Activated T-helper 9 cell treated with anti-CD3 and anti-CD28 coated beads, Interleukin-2, amount 50 U/mL, for 16 hours (primary cell): ENCODE measurements around the gene RTN4IP1.

Source experiments
- DNase-seq: peaks from one replicate; pipeline ENCODE4 v3.0.0-alpha.2; 2020; ENCODE audit warnings: low read depth

The RTN4IP1 gene

GRCh38 chr6:106629103-106629858 is at the start of gene RTN4IP1, which contains the start of gene QRSL1:
Gene RTN4IP1 (minus strand): TSS chr6:106629498. CDS start chr6:106629021, 477 bp downstream.
Gene QRSL1 (plus strand): TSS chr6:106629578. CDS start chr6:106629682, 104 bp downstream.
- peak; percentile 71 for DNase-seq

- no peak for DNase-seq
Observed at GRCh38 chr6:106677282-106677681, 48.0 kb upstream of the RTN4IP1 start.

GRCh38 chr6:106674541-106675229 is 45.4 kb upstream of the RTN4IP1 start:
- DNase-seq, result no peak

- DNase-seq, result no peak
Observed at GRCh38 chr6:106671651-106672050, 42.4 kb upstream of the RTN4IP1 start.

- DNase-seq, result no peak
Observed at GRCh38 chr6:106670236-106670635, 40.9 kb upstream of the RTN4IP1 start.

- no peak for DNase-seq
Observed at GRCh38 chr6:106667022-106667402, 37.7 kb upstream of the RTN4IP1 start.

- DNase-seq, result no peak
Observed at GRCh38 chr6:106666282-106667021, 37.2 kb upstream of the RTN4IP1 start.

GRCh38 chr6:106662458-106662857 is 33.2 kb upstream of the RTN4IP1 start:
- DNase-seq, result no peak

- DNase-seq, result no peak
Observed at GRCh38 chr6:106659859-106660258, 30.6 kb upstream of the RTN4IP1 start.

GRCh38 chr6:106658469-106658868 is 29.2 kb upstream of the RTN4IP1 start:
- no peak for DNase-seq

GRCh38 chr6:106648651-106649308 is 19.5 kb upstream of the RTN4IP1 start:
- no peak for DNase-seq

GRCh38 chr6:106643061-106643460 is 13.8 kb upstream of the RTN4IP1 start:
- no peak for DNase-seq

GRCh38 chr6:106642476-106642875 is 13.2 kb upstream of the RTN4IP1 start:
- DNase-seq, result no peak

- no peak for DNase-seq
Observed at GRCh38 chr6:106639812-106640211, 10.5 kb upstream of the RTN4IP1 start.

- DNase-seq, result no peak
Observed at GRCh38 chr6:106637717-106638341, 8.5 kb upstream of the RTN4IP1 start.

GRCh38 chr6:106637051-106637716 is 7.9 kb upstream of the RTN4IP1 start:
- no peak for DNase-seq

- no peak for DNase-seq
Observed at GRCh38 chr6:106634565-106634964, 5.3 kb upstream of the RTN4IP1 start.

- DNase-seq, result no peak
Observed at GRCh38 chr6:106631346-106631745, 2.0 kb upstream of the RTN4IP1 start.

- no peak for DNase-seq
Observed at GRCh38 chr6:106630366-106630765, 1.1 kb upstream of the RTN4IP1 start.

GRCh38 chr6:106629859-106630163 is 513 bp upstream of the RTN4IP1 start:
- no peak for DNase-seq

- DNase-seq, result no peak
Observed at GRCh38 chr6:106628658-106629102, 618 bp downstream of the RTN4IP1 start.
